ENCODE results near the gene INSC.

The INSC gene

DNA sequence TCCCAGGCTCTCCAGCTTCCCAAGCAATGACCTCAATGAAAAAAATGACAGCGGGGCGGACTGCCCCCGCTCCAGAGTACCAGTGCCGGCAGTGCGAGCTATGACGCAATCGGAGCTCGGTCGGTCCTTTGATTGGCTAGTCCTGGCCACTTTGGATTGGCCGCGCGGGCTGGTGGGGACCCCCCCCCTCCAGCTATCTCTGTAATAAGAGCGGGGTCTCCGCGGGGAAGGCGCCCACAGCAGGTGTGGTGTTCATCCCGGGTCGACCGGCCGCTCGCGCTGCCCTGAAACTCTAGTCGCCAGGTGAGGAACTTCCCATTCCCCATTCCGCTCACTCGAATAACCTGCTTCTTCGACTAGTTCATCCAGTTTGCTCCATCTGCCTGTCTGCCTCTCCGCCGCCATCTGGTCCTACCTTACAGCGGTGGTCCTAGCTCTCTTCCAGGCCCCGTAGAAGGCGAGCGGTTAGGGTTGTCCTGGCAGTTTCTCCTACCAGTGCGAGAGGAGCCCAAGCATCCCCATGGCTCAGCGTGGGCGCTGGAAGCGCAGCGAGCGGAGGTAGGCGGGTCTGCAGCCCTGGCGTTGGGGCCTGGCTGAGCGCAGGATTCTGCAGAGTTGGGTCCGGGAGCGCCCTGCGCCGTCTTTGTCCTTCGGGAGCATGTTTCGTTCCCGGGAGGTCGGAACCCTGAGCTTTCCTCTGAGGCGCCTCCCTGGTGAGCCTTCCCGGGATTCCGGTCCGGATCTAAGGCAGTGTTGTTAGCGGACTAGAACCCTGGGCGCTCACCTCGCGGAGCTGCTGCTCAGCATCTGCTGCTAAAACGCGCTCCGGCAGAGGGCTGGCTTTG is 41.1 kb upstream of the INSC start, which contains the start of gene CALCB (continued):
- TF ChIP-seq, protein P1, sequence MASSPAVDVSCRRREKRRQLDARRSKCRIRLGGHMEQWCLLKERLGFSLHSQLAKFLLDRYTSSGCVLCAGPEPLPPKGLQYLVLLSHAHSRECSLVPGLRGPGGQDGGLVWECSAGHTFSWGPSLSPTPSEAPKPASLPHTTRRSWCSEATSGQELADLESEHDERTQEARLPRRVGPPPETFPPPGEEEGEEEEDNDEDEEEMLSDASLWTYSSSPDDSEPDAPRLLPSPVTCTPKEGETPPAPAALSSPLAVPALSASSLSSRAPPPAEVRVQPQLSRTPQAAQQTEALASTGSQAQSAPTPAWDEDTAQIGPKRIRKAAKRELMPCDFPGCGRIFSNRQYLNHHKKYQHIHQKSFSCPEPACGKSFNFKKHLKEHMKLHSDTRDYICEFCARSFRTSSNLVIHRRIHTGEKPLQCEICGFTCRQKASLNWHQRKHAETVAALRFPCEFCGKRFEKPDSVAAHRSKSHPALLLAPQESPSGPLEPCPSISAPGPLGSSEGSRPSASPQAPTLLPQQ (tag by site-specific recombination; IDR thresholded peaks at IDR 0.05) = 0 out of 2 replicates have a peak, but pooled peaks have one; percentile 24
- TF ChIP-seq ZNF629 (tag by site-specific recombination; IDR thresholded peaks at IDR 0.05) (peak; percentile 87), ZEB2 (tag by site-specific recombination; IDR thresholded peaks at IDR 0.05) (0 out of 2 replicates have a peak, but pooled peaks have one; percentile 44), ZBTB11 (tag by site-specific recombination; conservative IDR thresholded peaks at IDR 0.05; ENCODE audit: low read depth) (0 out of 2 replicates have a peak, but pooled peaks have one; percentile 13), ZNF202 (tag by site-specific recombination; IDR thresholded peaks at IDR 0.05; ENCODE audit: borderline replicate concordance) (no peak), CTCF (tag by site-specific recombination; IDR thresholded peaks at IDR 0.05) (0 out of 2 replicates have a peak, but pooled peaks have one; percentile 8), ZNF677 (tag by site-specific recombination; IDR thresholded peaks at IDR 0.05) (no peak), ZNF394 (tag by site-specific recombination; IDR thresholded peaks at IDR 0.05; ENCODE audit: borderline replicate concordance) (peak; percentile 16; the same call in 1 of the 2 replicates), SP2 (tag by site-specific recombination; IDR thresholded peaks at IDR 0.05) (peak; percentile 13; the same call in 1 of the 2 replicates), KLF16 (tag by site-specific recombination; IDR thresholded peaks at IDR 0.05) (0 out of 2 replicates have a peak, but pooled peaks have one; percentile 12)
- TF ChIP-seq, protein P2, sequence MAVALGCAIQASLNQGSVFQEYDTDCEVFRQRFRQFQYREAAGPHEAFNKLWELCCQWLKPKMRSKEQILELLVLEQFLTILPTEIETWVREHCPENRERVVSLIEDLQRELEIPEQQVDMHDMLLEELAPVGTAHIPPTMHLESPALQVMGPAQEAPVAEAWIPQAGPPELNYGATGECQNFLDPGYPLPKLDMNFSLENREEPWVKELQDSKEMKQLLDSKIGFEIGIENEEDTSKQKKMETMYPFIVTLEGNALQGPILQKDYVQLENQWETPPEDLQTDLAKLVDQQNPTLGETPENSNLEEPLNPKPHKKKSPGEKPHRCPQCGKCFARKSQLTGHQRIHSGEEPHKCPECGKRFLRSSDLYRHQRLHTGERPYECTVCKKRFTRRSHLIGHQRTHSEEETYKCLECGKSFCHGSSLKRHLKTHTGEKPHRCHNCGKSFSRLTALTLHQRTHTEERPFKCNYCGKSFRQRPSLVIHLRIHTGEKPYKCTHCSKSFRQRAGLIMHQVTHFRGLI (tag by site-specific recombination; IDR thresholded peaks at IDR 0.05) = 0 out of 2 replicates have a peak, but pooled peaks have one; percentile 13
- TF ChIP-seq, protein P3, sequence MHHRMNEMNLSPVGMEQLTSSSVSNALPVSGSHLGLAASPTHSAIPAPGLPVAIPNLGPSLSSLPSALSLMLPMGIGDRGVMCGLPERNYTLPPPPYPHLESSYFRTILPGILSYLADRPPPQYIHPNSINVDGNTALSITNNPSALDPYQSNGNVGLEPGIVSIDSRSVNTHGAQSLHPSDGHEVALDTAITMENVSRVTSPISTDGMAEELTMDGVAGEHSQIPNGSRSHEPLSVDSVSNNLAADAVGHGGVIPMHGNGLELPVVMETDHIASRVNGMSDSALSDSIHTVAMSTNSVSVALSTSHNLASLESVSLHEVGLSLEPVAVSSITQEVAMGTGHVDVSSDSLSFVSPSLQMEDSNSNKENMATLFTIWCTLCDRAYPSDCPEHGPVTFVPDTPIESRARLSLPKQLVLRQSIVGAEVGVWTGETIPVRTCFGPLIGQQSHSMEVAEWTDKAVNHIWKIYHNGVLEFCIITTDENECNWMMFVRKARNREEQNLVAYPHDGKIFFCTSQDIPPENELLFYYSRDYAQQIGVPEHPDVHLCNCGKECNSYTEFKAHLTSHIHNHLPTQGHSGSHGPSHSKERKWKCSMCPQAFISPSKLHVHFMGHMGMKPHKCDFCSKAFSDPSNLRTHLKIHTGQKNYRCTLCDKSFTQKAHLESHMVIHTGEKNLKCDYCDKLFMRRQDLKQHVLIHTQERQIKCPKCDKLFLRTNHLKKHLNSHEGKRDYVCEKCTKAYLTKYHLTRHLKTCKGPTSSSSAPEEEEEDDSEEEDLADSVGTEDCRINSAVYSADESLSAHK (tag by site-specific recombination; IDR thresholded peaks at IDR 0.05) = 0 out of 2 replicates have a peak, but pooled peaks have one; percentile 26
- TF ChIP-seq, protein P4, sequence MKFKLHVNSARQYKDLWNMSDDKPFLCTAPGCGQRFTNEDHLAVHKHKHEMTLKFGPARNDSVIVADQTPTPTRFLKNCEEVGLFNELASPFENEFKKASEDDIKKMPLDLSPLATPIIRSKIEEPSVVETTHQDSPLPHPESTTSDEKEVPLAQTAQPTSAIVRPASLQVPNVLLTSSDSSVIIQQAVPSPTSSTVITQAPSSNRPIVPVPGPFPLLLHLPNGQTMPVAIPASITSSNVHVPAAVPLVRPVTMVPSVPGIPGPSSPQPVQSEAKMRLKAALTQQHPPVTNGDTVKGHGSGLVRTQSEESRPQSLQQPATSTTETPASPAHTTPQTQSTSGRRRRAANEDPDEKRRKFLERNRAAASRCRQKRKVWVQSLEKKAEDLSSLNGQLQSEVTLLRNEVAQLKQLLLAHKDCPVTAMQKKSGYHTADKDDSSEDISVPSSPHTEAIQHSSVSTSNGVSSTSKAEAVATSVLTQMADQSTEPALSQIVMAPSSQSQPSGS (tag by site-specific recombination; IDR thresholded peaks at IDR 0.05; ENCODE audit: low read depth) = peak; percentile 88
- TF ChIP-seq, protein P5, sequence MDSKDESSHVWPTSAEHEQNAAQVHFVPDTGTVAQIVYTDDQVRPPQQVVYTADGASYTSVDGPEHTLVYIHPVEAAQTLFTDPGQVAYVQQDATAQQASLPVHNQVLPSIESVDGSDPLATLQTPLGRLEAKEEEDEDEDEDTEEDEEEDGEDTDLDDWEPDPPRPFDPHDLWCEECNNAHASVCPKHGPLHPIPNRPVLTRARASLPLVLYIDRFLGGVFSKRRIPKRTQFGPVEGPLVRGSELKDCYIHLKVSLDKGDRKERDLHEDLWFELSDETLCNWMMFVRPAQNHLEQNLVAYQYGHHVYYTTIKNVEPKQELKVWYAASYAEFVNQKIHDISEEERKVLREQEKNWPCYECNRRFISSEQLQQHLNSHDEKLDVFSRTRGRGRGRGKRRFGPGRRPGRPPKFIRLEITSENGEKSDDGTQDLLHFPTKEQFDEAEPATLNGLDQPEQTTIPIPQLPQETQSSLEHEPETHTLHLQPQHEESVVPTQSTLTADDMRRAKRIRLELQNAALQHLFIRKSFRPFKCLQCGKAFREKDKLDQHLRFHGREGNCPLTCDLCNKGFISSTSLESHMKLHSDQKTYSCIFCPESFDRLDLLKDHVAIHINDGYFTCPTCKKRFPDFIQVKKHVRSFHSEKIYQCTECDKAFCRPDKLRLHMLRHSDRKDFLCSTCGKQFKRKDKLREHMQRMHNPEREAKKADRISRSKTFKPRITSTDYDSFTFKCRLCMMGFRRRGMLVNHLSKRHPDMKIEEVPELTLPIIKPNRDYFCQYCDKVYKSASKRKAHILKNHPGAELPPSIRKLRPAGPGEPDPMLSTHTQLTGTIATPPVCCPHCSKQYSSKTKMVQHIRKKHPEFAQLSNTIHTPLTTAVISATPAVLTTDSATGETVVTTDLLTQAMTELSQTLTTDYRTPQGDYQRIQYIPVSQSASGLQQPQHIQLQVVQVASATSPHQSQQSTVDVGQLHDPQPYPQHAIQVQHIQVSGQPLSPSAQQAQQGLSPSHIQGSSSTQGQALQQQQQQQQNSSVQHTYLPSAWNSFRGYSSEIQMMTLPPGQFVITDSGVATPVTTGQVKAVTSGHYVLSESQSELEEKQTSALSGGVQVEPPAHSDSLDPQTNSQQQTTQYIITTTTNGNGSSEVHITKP (tag by site-specific recombination; IDR thresholded peaks at IDR 0.05) = no peak
- TF ChIP-seq, protein P6, sequence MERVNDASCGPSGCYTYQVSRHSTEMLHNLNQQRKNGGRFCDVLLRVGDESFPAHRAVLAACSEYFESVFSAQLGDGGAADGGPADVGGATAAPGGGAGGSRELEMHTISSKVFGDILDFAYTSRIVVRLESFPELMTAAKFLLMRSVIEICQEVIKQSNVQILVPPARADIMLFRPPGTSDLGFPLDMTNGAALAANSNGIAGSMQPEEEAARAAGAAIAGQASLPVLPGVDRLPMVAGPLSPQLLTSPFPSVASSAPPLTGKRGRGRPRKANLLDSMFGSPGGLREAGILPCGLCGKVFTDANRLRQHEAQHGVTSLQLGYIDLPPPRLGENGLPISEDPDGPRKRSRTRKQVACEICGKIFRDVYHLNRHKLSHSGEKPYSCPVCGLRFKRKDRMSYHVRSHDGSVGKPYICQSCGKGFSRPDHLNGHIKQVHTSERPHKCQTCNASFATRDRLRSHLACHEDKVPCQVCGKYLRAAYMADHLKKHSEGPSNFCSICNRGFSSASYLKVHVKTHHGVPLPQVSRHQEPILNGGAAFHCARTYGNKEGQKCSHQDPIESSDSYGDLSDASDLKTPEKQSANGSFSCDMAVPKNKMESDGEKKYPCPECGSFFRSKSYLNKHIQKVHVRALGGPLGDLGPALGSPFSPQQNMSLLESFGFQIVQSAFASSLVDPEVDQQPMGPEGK (tag by site-specific recombination; IDR thresholded peaks at IDR 0.05) = peak; percentile 73
- TF ChIP-seq, protein P7, sequence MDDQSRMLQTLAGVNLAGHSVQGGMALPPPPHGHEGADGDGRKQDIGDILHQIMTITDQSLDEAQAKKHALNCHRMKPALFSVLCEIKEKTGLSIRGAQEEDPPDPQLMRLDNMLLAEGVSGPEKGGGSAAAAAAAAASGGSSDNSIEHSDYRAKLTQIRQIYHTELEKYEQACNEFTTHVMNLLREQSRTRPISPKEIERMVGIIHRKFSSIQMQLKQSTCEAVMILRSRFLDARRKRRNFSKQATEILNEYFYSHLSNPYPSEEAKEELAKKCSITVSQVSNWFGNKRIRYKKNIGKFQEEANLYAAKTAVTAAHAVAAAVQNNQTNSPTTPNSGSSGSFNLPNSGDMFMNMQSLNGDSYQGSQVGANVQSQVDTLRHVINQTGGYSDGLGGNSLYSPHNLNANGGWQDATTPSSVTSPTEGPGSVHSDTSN (CRISPR knock-in tag; IDR thresholded peaks at IDR 0.05) = no peak

All from HEK293 (cell line).